BLaER1 (cell line): Measurements from ENCODE around the gene ZFPM1.
A peak's percentile ranks its signal among the peaks of the same experiment; 100 is the strongest.

ENCODE experiments used
- H3K27ac ChIP-seq: shearing (Covaris generic); formaldehyde crosslinking; 2 replicates; pipeline ENCODE4 v1.8.1; 2022
- H3K27me3 ChIP-seq: shearing (Covaris generic); formaldehyde crosslinking; 2 replicates; pipeline ENCODE4 v1.8.1; 2022
- H3K36me3 ChIP-seq: shearing (Covaris generic); formaldehyde crosslinking; 2 replicates; pipeline ENCODE4 v1.8.1; 2022
- H3K4me1 ChIP-seq: shearing (Covaris generic); formaldehyde crosslinking; 2 replicates; pipeline ENCODE4 v1.8.1; 2022
- H3K4me2 ChIP-seq: shearing (Covaris generic); formaldehyde crosslinking; 2 replicates; pipeline ENCODE4 v1.8.1; 2022
- H3K4me3 ChIP-seq: shearing (Covaris generic); formaldehyde crosslinking; 2 replicates; pipeline ENCODE4 v1.8.1; 2022
- H3K9ac ChIP-seq: shearing (Covaris generic); formaldehyde crosslinking; 2 replicates; pipeline ENCODE4 v1.8.1; 2022
- H3K9me3 ChIP-seq: shearing (Covaris generic); formaldehyde crosslinking; 2 replicates; pipeline ENCODE4 v1.8.1; 2022
- H4K20me1 ChIP-seq: shearing (Covaris generic); formaldehyde crosslinking; 2 replicates; pipeline ENCODE4 v1.8.1; 2022
- Cebpa-rat ChIP-seq: shearing (Covaris generic); IDR thresholded peaks from 2 replicates; pipeline ENCODE4 v1.8.1; 2022

Gene ZFPM1

DNA sequence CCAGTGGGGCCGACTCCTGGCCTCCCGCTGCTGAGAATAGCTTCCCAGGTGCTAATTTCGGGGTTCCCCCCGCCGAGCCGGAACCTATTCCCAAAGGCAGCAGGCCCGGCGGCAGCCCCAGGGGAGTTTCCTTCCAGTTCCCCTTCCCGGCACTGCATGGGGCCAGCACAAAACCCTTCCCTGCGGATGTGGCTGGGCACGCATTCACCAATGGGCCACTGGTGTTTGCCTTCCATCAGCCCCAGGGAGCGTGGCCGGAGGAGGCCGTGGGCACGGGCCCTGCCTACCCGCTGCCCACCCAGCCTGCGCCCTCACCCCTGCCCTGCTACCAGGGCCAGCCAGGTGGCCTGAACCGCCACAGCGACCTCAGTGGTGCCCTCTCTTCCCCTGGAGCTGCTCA, 24.9 kb upstream of the ZFPM1 start:
- Histone ChIP-seq H3K27ac (no peak overlapping the region), H3K4me2 (peak overlapping the region; percentile 99), H3K9ac (0 out of 2 replicates have a peak overlapping the region, but pooled peaks have one; percentile 18), H4K20me1 (peaks cover 74% of the 10 kb centered on the region), H3K9me3 (no peaks in the 10 kb centered on the region), H3K4me3 (peak overlapping the region; percentile 79; the same call in 1 of the 2 replicates), H3K4me1 (peaks cover 59% of the 10 kb centered on the region), H3K27me3 (peaks cover 50% of the 10 kb centered on the region), H3K36me3 (no peaks in the 10 kb centered on the region)
- no peak for TF ChIP-seq Cebpa-rat

DNA sequence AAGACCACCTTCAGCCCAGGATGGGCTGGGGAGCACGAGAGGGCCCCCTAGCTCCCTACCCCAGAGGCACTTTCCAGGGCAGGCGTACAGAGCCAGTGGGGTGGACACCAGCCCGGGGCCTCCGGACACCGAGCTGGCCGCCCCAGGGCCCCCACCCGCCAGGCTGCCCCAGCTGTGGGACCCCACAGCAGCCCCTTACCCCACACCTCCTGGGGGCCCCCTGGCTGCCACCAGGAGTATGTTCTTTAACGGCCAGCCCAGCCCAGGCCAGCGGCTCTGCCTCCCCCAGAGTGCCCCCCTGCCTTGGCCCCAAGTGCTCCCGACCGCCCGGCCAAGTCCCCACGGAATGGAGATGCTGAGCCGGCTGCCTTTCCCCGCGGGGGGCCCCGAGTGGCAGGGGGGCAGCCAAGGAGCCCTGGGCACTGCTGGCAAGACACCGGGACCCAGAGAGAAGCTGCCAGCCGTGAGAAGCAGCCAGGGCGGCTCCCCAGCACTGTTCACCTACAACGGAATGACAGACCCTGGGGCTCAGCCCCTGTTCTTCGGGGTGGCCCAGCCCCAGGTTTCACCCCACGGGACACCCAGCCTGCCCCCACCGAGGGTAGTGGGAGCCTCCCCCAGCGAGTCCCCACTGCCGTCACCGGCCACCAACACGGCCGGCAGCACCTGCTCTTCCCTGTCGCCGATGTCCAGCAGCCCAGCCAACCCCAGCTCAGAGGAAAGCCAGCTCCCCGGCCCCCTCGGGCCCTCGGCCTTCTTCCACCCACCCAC, 24.3 kb upstream of the ZFPM1 start:
- peak overlapping the region; percentile 99 for H3K4me2 ChIP-seq
- H3K4me3 ChIP-seq, result peak overlapping the region; percentile 79; the same call in 1 of the 2 replicates

DNA sequence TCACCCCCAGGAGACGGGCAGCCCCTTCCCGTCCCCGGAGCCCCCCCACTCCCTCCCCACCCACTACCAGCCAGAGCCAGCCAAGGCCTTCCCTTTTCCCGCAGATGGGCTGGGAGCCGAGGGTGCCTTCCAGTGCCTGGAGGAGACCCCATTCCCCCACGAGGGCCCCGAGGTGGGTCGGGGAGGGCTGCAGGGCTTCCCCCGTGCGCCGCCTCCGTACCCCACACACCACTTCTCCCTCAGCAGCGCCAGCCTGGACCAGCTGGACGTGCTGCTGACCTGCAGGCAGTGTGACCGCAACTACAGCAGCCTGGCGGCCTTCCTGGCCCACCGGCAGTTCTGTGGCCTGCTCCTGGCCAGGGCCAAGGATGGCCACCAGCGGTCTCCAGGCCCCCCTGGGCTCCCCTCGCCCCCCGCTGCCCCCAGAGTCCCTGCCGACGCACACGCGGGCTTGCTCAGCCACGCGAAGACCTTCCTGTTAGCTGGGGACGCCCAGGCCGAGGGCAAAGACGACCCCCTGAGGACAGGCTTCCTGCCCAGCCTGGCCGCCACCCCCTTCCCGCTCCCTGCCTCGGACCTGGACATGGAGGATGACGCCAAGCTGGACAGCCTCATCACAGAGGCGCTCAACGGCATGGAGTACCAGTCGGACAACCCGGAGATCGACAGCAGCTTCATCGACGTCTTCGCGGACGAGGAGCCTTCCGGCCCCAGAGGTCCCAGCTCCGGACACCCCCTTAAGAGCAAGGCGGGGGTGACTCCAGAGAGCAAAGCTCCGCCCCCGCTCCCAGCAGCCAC, 23.5 kb upstream of the ZFPM1 start:
- H3K27me3 ChIP-seq, result peaks cover 36% of the 10 kb centered on the region
- peaks cover 76% of the 10 kb centered on the region for H4K20me1 ChIP-seq
- H3K4me2 ChIP-seq, result peak overlapping the region; percentile 99
- H3K27ac ChIP-seq, result peak overlapping the region; percentile 93
- peak overlapping the region; percentile 87 for H3K9ac ChIP-seq
- no peaks in the 10 kb centered on the region for H3K9me3 ChIP-seq
- peaks cover 67% of the 10 kb centered on the region for H3K4me1 ChIP-seq
- no peaks in the 10 kb centered on the region for H3K36me3 ChIP-seq
- H3K4me3 ChIP-seq, result peak overlapping the region; percentile 79
- no peak for TF ChIP-seq Cebpa-rat

More for the DNA sequence above, 24.3 kb upstream of the ZFPM1 start:
- Histone ChIP-seq H3K36me3 (no peaks in the 10 kb centered on the region), H3K4me1 (peaks cover 64% of the 10 kb centered on the region), H3K9me3 (no peaks in the 10 kb centered on the region), H3K27me3 (peaks cover 43% of the 10 kb centered on the region), H3K27ac (no peak overlapping the region), H3K9ac (peak overlapping the region; percentile 18; the same call in 1 of the 2 replicates), H4K20me1 (peaks cover 74% of the 10 kb centered on the region)
- TF ChIP-seq Cebpa-rat, result no peak

GRCh38 chr16:88430185-88430523, 22.9 kb upstream of the ZFPM1 start:
- H3K9me3 ChIP-seq, result no peaks in the 10 kb centered on the region
- H4K20me1 ChIP-seq, result peaks cover 73% of the 10 kb centered on the region
- peak overlapping the region; percentile 79 for H3K4me3 ChIP-seq
- H3K27me3 ChIP-seq, result peaks cover 30% of the 10 kb centered on the region
- H3K4me2 ChIP-seq, result peak overlapping the region; percentile 99
- H3K4me1 ChIP-seq, result peaks cover 70% of the 10 kb centered on the region
- H3K27ac ChIP-seq, result peak overlapping the region; percentile 93
- H3K36me3 ChIP-seq, result no peaks in the 10 kb centered on the region
- TF ChIP-seq Cebpa-rat, result no peak
- H3K9ac ChIP-seq, result peak overlapping the region; percentile 87

- Histone ChIP-seq H3K4me1 (peaks cover 70% of the 10 kb centered on the region), H3K4me2 (peak overlapping the region; percentile 99), H3K9me3 (no peaks in the 10 kb centered on the region), H4K20me1 (peaks cover 67% of the 10 kb centered on the region), H3K4me3 (peak overlapping the region; percentile 79), H3K36me3 (no peaks in the 10 kb centered on the region), H3K27me3 (peaks cover 24% of the 10 kb centered on the region; the same call in 1 of the 2 replicates), H3K27ac (peak overlapping the region; percentile 93), H3K9ac (peak overlapping the region; percentile 87)
- no peak for TF ChIP-seq Cebpa-rat
Measured at GRCh38 chr16:88430524-88431446, 22.3 kb upstream of the ZFPM1 start.

GRCh38 chr16:88431651-88432050, 21.4 kb upstream of the ZFPM1 start:
- H3K9me3 ChIP-seq, result no peaks in the 10 kb centered on the region
- peak overlapping the region; percentile 93; the same call in 1 of the 2 replicates for H3K27ac ChIP-seq
- H3K27me3 ChIP-seq, result peaks cover 17% of the 10 kb centered on the region; the same call in 1 of the 2 replicates
- H3K4me3 ChIP-seq, result peak overlapping the region; percentile 79
- peaks cover 6% of the 10 kb centered on the region; the same call in 1 of the 2 replicates for H3K36me3 ChIP-seq
- no peak for TF ChIP-seq Cebpa-rat
- H3K4me2 ChIP-seq, result peak overlapping the region; percentile 99
- H4K20me1 ChIP-seq, result peaks cover 64% of the 10 kb centered on the region
- peak overlapping the region; percentile 87; the same call in 1 of the 2 replicates for H3K9ac ChIP-seq
- peaks cover 70% of the 10 kb centered on the region for H3K4me1 ChIP-seq

GRCh38 chr16:88432174-88432573, 20.9 kb upstream of the ZFPM1 start:
- H3K4me1 ChIP-seq, result peaks cover 70% of the 10 kb centered on the region
- no peaks in the 10 kb centered on the region for H3K9me3 ChIP-seq
- H4K20me1 ChIP-seq, result peaks cover 62% of the 10 kb centered on the region
- no peak for TF ChIP-seq Cebpa-rat
- H3K36me3 ChIP-seq, result peaks cover 10% of the 10 kb centered on the region; the same call in 1 of the 2 replicates
- H3K27me3 ChIP-seq, result peaks cover 17% of the 10 kb centered on the region; the same call in 1 of the 2 replicates
- peak overlapping the region; percentile 99 for H3K4me2 ChIP-seq
- H3K27ac ChIP-seq, result no peak overlapping the region
- H3K4me3 ChIP-seq, result no peak overlapping the region
- no peak overlapping the region for H3K9ac ChIP-seq

GRCh38 chr16:88432753-88433152, 20.3 kb upstream of the ZFPM1 start:
- H3K36me3 ChIP-seq, result peaks cover 13% of the 10 kb centered on the region; the same call in 1 of the 2 replicates
- H3K4me1 ChIP-seq, result peaks cover 65% of the 10 kb centered on the region
- peaks cover 59% of the 10 kb centered on the region for H4K20me1 ChIP-seq
- no peaks in the 10 kb centered on the region for H3K9me3 ChIP-seq
- peak overlapping the region; percentile 99 for H3K4me2 ChIP-seq
- H3K27ac ChIP-seq, result no peak overlapping the region
- TF ChIP-seq Cebpa-rat, result no peak
- peaks cover 17% of the 10 kb centered on the region; the same call in 1 of the 2 replicates for H3K27me3 ChIP-seq
- H3K9ac ChIP-seq, result no peak overlapping the region
- H3K4me3 ChIP-seq, result no peak overlapping the region
